Hypothalamus (tissue), 51 donors: ENCODE measurements around the gene TMEM234.

Experiments used
- DNase-seq, 51 donors: peaks; one replicate each; lab custom pipeline; 2025; lab: John Stamatoyannopoulos, UW

The TMEM234 gene

GRCh38 chr1:32240140-32240951, 18.2 kb upstream of the TMEM234 start:
- DNase-seq, result peak in 45 of 51 donors; percentile 8 to 81 (median 50)

- peak in 7 of 51 donors; percentile 8 to 43 (median 32) for DNase-seq
Measured at GRCh38 chr1:32239790-32240139, 17.6 kb upstream of the TMEM234 start.

- peak in 4 of 51 donors; percentile 4 to 16 (median 8) for DNase-seq
Measured at GRCh38 chr1:32239337-32239736, 17.2 kb upstream of the TMEM234 start.

GRCh38 chr1:32234792-32235191, 12.6 kb upstream of the TMEM234 start:
- DNase-seq, result no peak

DNA sequence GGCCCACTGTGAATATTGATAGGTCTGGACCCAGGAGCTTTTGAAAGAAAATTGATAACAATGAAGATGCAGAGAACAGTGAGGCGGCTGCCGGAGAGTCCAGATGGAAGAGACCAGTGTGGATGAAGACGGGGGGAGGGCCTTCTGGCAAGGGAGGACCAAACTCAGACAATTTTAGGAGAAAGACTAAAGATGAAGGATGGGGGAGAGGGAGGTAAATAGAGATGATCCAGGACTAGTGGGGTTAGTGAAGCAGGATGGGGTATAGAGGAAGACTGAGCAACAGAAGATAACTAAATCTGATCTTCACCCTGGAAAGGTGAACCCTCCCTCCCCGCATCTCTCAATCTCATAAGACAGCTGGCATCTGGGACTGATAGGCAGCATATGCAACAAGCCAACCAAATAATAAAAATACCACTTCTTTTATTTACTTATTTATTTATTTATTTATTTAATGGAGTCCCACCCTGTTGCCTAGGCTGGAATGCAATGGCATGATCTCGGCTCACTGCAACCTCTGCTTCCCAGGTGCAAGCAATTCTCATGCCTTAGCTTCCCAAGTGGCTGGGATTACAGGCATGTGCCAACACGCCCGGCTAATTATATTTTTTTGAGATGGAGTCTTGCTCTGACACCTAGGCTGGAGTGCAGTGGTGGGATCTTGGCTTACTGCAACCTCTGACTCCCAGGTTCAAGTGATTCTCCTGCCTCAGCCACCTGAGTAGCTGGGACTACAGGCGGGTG, 10.6 kb upstream of the TMEM234 start:
- DNase-seq, result no peak

- no peak for DNase-seq
Measured at GRCh38 chr1:32231843-32232432, 9.8 kb upstream of the TMEM234 start.

- DNase-seq, result no peak
Measured at GRCh38 chr1:32228771-32229170, 6.6 kb upstream of the TMEM234 start.

GRCh38 chr1:32224285-32224684, 2.1 kb upstream of the TMEM234 start:
- DNase-seq, result no peak

DNA sequence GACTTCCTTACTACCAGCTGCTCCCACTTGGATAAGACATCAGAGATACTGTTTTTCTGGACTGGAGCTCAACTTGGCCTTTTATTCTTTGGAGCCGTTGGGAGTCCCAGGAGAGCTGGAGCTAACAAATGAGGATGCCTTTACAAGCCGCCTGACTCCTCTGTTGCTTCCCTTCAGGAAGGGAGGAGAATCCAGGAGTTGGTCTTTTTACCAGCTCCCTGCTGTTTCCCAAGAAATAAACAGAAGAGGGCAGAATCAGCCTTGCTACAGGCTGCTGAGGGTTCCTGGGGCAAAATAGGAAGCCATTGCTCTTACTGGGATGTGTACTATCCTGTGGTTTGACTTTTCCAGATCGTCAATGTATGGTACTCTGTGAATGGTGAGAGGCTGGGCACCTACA, 1.5 kb upstream of the TMEM234 start:
- no peak for DNase-seq

DNA sequence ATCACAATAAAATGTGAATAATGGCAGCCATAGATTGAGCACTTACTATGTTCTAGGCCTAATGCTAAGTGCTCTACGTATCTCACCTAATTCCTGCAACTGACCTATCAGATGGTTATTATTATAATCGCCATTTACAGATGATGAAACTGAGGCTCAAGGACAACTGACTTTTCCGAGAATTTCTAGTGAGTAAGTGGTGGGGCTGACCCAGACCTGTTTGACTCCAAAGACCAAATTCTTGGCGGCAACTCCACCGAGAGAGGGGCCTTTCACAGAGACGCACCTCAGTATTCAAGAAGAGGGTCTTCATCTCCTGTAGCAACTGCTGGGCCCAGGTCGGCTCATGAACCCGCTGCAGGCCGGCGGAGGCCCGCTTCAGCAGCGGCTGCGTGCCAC, 573 bp downstream of the TMEM234 start:
- peak in 1 of 51 donors; percentile 39 for DNase-seq

- DNase-seq, result no peak
Measured at GRCh38 chr1:32220746-32221580, 1.2 kb downstream of the TMEM234 start.

GRCh38 chr1:32219022-32219421, 3.1 kb downstream of the TMEM234 start:
- no peak for DNase-seq

GRCh38 chr1:32216566-32216965, 5.6 kb downstream of the TMEM234 start:
- no peak for DNase-seq

DNA sequence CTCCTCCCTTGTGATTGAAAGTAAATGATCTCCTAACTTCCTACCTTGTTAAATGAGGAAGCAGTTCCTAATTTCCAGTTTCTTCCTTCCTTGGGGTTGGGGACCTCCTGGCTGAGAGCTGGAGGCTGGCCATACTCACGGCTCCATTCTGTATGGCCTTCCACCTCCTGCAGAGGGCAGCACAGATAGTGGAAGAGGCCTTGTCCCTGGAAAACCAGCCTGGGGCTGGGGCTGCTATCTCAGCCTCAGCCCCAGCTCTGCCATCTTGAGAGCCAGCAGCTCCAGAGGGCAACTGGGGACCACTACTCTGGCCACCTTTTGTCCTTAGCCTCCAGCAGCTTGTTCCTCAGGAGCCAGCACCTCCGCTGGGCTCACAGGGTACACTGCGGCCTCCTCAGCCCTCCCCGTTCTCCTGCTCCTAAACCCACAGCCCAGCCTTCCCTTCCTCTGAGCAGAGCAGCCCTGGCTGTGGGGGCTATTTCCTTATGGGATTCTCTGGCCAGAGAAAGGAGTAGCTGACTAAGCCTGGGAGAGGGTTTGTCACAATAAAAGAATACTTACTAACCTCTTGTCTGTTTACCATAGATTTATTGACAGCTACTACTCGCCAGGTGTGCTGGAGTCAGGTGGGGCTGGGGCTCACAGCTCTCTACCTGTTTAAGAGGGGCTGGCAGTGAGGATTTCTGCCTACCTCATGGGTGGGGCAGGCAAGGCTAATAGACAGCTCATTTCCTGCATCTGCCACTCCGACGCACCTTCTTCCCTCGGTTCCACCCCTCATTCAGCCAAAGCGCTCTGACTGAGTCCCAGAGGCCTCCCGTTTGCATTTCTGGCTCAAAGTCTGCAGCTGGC, 6.3 kb downstream of the TMEM234 start:
- DNase-seq, result peak in 32 of 51 donors; percentile 1 to 62 (median 30)

DNA sequence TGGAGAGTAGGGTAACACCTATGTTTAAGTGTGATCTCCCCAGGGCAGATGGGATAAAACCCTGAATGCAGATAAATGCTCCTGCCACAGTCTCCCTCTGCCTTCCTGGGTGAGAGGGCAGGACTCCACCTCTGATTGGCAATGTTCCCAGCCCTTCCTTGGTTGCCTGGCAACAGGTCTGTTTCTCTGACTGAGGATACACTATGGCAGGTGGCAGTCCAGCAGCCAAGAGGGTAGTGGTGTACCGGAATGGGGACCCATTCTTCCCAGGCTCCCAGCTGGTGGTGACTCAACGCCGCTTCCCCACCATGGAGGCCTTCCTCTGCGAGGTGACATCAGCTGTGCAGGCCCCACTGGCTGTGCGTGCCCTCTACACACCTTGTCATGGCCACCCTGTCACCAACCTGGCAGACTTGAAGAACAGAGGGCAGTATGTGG, 13.2 kb downstream of the TMEM234 start, which contains the start of gene DCDC2B:
TSS of gene DCDC2B (plus strand) at position 199 of the 438 bp plus-strand sequence. CDS start at position 204, 5 bp downstream.
- DNase-seq, result peak in 7 of 51 donors; percentile 1 to 27 (median 5)

- no peak for DNase-seq
Measured at GRCh38 chr1:32208469-32208868, 13.7 kb downstream of the TMEM234 start.

DNA sequence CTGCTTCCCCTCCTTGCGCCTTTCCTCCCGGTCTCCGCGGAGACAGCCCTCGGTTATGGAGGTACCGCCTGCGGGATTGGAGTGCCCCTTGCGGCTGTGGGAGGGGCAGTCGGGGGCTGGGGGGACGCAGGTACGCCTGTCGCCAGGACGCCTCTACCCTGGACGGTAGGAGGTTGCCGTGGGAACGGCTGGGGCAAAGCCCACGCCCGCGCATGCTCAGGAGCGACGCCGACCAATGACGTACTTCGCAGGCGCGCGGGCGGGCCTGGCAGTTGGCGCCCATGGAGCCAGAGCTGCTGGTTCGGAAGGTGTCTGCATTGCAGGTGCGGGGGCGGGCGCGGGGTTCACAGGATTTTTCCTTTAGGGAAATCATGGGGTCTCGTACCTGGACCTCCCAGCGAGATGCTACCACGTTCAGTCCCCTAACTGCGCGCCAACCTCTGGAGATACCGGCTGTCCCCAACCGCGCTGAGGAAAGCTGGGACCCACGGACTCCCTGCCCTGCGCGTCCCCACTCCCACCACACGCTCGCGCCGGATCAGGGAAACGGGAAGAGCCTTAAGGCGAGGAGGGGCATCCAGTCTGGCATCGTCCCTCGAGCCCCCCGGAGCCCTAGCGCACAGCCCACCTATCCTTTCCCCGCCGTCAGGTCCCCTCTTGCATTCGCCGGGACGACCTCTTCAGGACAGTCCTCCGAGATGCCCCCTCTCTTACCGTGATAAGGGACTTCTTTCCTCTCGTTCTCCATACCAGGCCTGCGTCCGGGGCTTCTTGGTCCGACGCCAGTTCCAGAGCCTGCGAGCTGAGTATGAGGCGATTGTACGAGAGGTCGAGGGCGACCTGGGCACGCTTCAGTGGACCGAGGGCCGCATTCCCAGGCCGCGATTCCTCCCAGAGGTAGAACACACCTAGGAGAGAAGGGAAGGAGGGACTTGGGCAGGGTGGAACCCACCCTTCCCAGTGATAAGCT, 16.5 kb downstream of the TMEM234 start, which contains the start of gene IQCC:
TSS of gene IQCC (plus strand) at position 271 of the 970 bp plus-strand sequence. CDS start at position 282, 11 bp downstream.
- peak in 50 of 51 donors; percentile 18 to 92 (median 76) for DNase-seq

- DNase-seq, result peak in 2 of 51 donors; percentile 44 to 45
Measured at GRCh38 chr1:32204943-32205361, 17.2 kb downstream of the TMEM234 start.
